ENCODE data around the gene ARHGAP40.

- no peak for TF ChIP-seq ZFP41 (tag by site-specific recombination; IDR thresholded peaks at IDR 0.05; ENCODE audit: borderline replicate concordance)
- TF ChIP-seq HOXD13 (CRISPR knock-in tag; IDR thresholded peaks at IDR 0.05; ENCODE audit: borderline replicate concordance): no peak
- no peak for TF ChIP-seq ZNF138 (tag by site-specific recombination; IDR thresholded peaks at IDR 0.05; ENCODE audit: borderline replicate concordance)
- TF ChIP-seq AEBP2 (tag by site-specific recombination; IDR thresholded peaks at IDR 0.05; ENCODE audit: borderline replicate concordance): no peak
- no peak for TF ChIP-seq TCF7L2 (IDR thresholded peaks at IDR 0.05; ENCODE audit: borderline replicate concordance, low read depth, low read length)
- TF ChIP-seq ZNF274 (IDR thresholded peaks at IDR 0.05; ENCODE audit: low read length): no peak
- no peak for TF ChIP-seq ZNF274 (tag by site-specific recombination; IDR thresholded peaks at IDR 0.05; ENCODE audit: borderline replicate concordance)
Observed at GRCh38 chr20:38557174-38557573, 44.4 kb upstream of the ARHGAP40 start.
